Erythroblast (primary cell): ENCODE measurements around the gene AKAP6.
A peak's percentile ranks its signal among the peaks of the same experiment; 100 is the strongest.
"Not testable (repeated sequence)": the region's sequence is repeated elsewhere in the genome, so short reads cannot be mapped to it uniquely, and the experiment has no call there.

Source experiments
- DNase-seq, 2 experiments: peaks; one replicate each; lab custom pipeline; 2025; lab: John Stamatoyannopoulos, UW
- GATA1 ChIP-seq: IDR thresholded peaks from 2 replicates; pipeline ENCODE4 v1.6.1; 2011; ENCODE audit warnings: low read depth, mild to moderate bottlenecking, control low read depth, low read length, moderate library complexity
- POLR2A ChIP-seq: IDR thresholded peaks from 2 replicates; pipeline ENCODE4 v1.6.1; 2011; ENCODE audit warnings: mild to moderate bottlenecking, low read length

AKAP6 gene

GRCh38 chr14:32372154-32372553 lies 43.1 kb downstream of the AKAP6 start:
- DNase-seq: no peak
- TF ChIP-seq GATA1 (no peak), POLR2A (no peak)

- DNase-seq: not testable (repeated sequence)
These were observed 44.1 kb downstream of the AKAP6 start for GRCh38 chr14:32373174-32373573.

GRCh38 chr14:32374155-32374554 lies 45.1 kb downstream of the AKAP6 start:
- DNase-seq: no peak
- TF ChIP-seq GATA1 (no peak), POLR2A (no peak)

GRCh38 chr14:32375663-32376062 lies 46.6 kb downstream of the AKAP6 start:
- no peak for DNase-seq
- no peak for TF ChIP-seq GATA1
- TF ChIP-seq POLR2A: no peak

GRCh38 chr14:32377046-32377646 lies 48.0 kb downstream of the AKAP6 start:
- DNase-seq: no peak
- TF ChIP-seq POLR2A (no peak), GATA1 (no peak)

- no peak for TF ChIP-seq GATA1
- TF ChIP-seq POLR2A: no peak
- no peak for DNase-seq
These were observed 49.2 kb downstream of the AKAP6 start for GRCh38 chr14:32378284-32378683.

- TF ChIP-seq POLR2A (no peak), GATA1 (no peak)
- DNase-seq: no peak
These were observed 50.3 kb downstream of the AKAP6 start for GRCh38 chr14:32379447-32379846.

- DNase-seq: peak in 1 of 2 experiments; percentile 25
- no peak for TF ChIP-seq POLR2A
- TF ChIP-seq GATA1: no peak
These were observed 52.8 kb downstream of the AKAP6 start for GRCh38 chr14:32381869-32382268.

- TF ChIP-seq POLR2A (no peak), GATA1 (no peak)
- DNase-seq: peak in 1 of 2 experiments; percentile 62
These were observed 53.6 kb downstream of the AKAP6 start for GRCh38 chr14:32382704-32383103.

- TF ChIP-seq POLR2A: no peak
- TF ChIP-seq GATA1: no peak
- DNase-seq: peak in 1 of 2 experiments; percentile 65
These were observed 54.4 kb downstream of the AKAP6 start for GRCh38 chr14:32383364-32384009.

- no peak for DNase-seq
- TF ChIP-seq GATA1: no peak
- TF ChIP-seq POLR2A: no peak
These were observed 55.4 kb downstream of the AKAP6 start for GRCh38 chr14:32384464-32384863.

GRCh38 chr14:32387295-32387694 lies 58.2 kb downstream of the AKAP6 start:
- DNase-seq: not testable (repeated sequence)

- no peak for DNase-seq
- TF ChIP-seq GATA1: no peak
- TF ChIP-seq POLR2A: no peak
These were observed 64.0 kb downstream of the AKAP6 start for GRCh38 chr14:32393119-32393518.

- TF ChIP-seq POLR2A (no peak), GATA1 (no peak)
- no peak for DNase-seq
These were observed 64.9 kb downstream of the AKAP6 start for GRCh38 chr14:32394038-32394437.

- TF ChIP-seq GATA1: no peak
- no peak for TF ChIP-seq POLR2A
These were observed 67.8 kb downstream of the AKAP6 start for GRCh38 chr14:32396885-32397284.

More at GRCh38 chr14:32396885-32397284, 67.8 kb downstream of the AKAP6 start:
- no peak for DNase-seq
